HepG2 (cell line): ENCODE measurements around the gene NHSL1. TPM values are rescaled to one million over a fixed set of nuclear protein-coding genes. Genes with fewer than 3 reads are reported as not detected.

ENCODE experiments used
- DMAP1 ChIP-seq: IDR thresholded peaks from 2 replicates; pipeline ENCODE4 v1.6.1; 2016
- KAT8 ChIP-seq: IDR thresholded peaks from 2 replicates; pipeline ENCODE4 v1.6.1; 2016; ENCODE audit warnings: missing genetic modification reagents, missing compliant biosample characterization
- RARA ChIP-seq: IDR thresholded peaks from 2 replicates; pipeline ENCODE4 v1.6.1; 2016; ENCODE audit warnings: missing genetic modification reagents, missing compliant biosample characterization
- SYNCRIP ChIP-seq: fragments of 200-400 bp; formaldehyde crosslinking; IDR thresholded peaks from 2 replicates; pipeline ENCODE4 v1.6.1; 2018; ENCODE audit warnings: mild to moderate bottlenecking, low read depth, low read length; ENCODE audit not compliant: insufficient read depth
- TEAD2 ChIP-seq: sonication (generic); formaldehyde crosslinking; IDR thresholded peaks from 2 replicates; pipeline ENCODE4 v1.9.0; 2021; ENCODE audit warnings: missing genetic modification reagents
- ZFP36 ChIP-seq: fragments of 150-350 bp; IDR thresholded peaks from 2 replicates; pipeline ENCODE4 v1.6.1; 2018; ENCODE audit warnings: borderline replicate concordance, low read length, low read depth; ENCODE audit not compliant: partially characterized antibody
- ZFP37 ChIP-seq: sonication (generic); formaldehyde crosslinking; IDR thresholded peaks from 2 replicates; pipeline ENCODE4 v1.4.0; 2020; ENCODE audit warnings: missing genetic modification reagents, borderline replicate concordance
- ZNF572 ChIP-seq: sonication (generic); formaldehyde crosslinking; IDR thresholded peaks from 2 replicates; pipeline ENCODE4 v1.5.1; 2020; ENCODE audit warnings: mild to moderate bottlenecking, missing genetic modification reagents
- ZNF709 ChIP-seq: sonication (generic); formaldehyde crosslinking; IDR thresholded peaks from 2 replicates; pipeline ENCODE4 v1.5.0; 2020; ENCODE audit warnings: mild to moderate bottlenecking, missing genetic modification reagents
- polyA plus RNA-seq, 8 experiments: library from polyadenylated mRNA; depleted of rRNA in 3 of 8; stranded (reverse) in 7 of 8; unstranded in 1 of 8; fragments of >200 nt; fragmentation: Illumina TruSeq in 4 of 8; extraction: Trizol in 4 of 8; gene quantifications; 2 replicates each; pipeline versions ENCODE4 v1.2.1 to v1.2.3, GENCODE V29; 2011 to 2016; ENCODE audit warnings: low read depth in 4 of 8, missing spikeins in 1 of 8, mixed read lengths in 1 of 8; ENCODE audit not compliant: insufficient read depth in 1 of 8
- total RNA-seq, 5 experiments: library from RNA; depleted of rRNA; stranded (reverse); fragments of >200 nt; fragmentation: Illumina TruSeq; extraction: Trizol; gene quantifications; 2 replicates each; pipeline ENCODE4 v1.2.3, GENCODE V29; 2016; ENCODE audit warnings: low read depth in 1 of 5
- TF ChIP-seq, protein P1 (sequence below): sonication (generic); formaldehyde crosslinking; IDR thresholded peaks from 2 replicates; pipeline ENCODE4 v1.4.0; 2020; ENCODE audit warnings: missing genetic modification reagents
- TF ChIP-seq, protein P2 (sequence below): sonication (generic); formaldehyde crosslinking; IDR thresholded peaks from 2 replicates; pipeline ENCODE4 v1.5.0; 2020; ENCODE audit warnings: mild to moderate bottlenecking, low read depth, missing genetic modification reagents, borderline replicate concordance
- TF ChIP-seq, protein P3 (sequence below): sonication (generic); formaldehyde crosslinking; IDR thresholded peaks from 2 replicates; pipeline ENCODE4 v1.4.0; 2020; ENCODE audit warnings: missing genetic modification reagents, borderline replicate concordance
- TF ChIP-seq, protein P4 (sequence below): sonication (generic); formaldehyde crosslinking; conservative IDR thresholded peaks from 2 replicates; pipeline ENCODE4 v1.4.0; 2020; ENCODE audit warnings: missing genetic modification reagents

Gene NHSL1
- total and polyA plus RNA-seq, 2 of the 13 experiments (the other 11 are each of a cell fraction or from before 2014, with no cell fraction given), result 24.9 to 53.6 TPM

DNA sequence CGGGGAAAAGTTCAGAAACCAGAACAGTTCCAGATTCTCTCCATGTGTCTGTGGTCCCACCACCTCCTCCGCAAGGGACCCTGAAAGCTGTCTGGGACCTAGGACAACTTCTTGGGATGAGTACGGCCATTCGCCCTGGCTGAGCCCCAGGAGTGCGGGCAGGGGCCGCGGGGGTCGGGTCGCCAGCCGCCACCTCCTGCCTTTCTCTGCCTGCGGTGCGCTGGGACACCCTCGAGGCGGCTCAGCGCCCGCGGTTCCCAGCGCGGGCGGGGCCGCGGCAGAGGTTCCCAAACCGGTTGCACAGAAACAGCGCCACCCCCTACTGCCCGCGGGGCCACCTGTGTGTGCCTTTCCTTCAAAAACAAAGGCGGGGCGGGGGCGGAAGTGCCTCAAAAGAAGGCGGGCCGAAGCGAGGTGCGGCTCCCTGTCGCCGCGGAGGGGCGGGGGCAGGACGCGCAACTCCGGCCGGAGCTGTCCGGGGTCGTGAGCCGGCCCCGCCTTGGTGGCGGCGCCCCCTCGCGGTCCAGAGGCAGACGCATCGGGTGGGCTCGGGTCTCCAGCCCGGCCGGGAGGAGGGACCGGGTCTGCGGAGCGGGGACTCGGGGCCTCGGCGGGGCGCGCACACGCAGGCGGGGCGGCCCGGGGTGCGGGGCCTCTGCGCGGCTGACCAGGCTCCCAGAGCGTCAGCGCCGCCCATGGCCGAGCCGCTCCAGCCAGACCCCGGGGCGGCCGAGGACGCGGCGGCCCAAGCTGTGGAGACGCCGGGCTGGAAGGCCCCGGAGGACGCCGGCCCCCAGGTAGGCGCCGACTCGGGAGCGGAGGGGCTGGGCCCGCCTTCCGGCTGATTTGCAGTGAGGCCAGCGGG is 95.3 kb downstream of the NHSL1 start, which contains the start of gene HEBP2 (continued):
- TF ChIP-seq, protein P1, sequence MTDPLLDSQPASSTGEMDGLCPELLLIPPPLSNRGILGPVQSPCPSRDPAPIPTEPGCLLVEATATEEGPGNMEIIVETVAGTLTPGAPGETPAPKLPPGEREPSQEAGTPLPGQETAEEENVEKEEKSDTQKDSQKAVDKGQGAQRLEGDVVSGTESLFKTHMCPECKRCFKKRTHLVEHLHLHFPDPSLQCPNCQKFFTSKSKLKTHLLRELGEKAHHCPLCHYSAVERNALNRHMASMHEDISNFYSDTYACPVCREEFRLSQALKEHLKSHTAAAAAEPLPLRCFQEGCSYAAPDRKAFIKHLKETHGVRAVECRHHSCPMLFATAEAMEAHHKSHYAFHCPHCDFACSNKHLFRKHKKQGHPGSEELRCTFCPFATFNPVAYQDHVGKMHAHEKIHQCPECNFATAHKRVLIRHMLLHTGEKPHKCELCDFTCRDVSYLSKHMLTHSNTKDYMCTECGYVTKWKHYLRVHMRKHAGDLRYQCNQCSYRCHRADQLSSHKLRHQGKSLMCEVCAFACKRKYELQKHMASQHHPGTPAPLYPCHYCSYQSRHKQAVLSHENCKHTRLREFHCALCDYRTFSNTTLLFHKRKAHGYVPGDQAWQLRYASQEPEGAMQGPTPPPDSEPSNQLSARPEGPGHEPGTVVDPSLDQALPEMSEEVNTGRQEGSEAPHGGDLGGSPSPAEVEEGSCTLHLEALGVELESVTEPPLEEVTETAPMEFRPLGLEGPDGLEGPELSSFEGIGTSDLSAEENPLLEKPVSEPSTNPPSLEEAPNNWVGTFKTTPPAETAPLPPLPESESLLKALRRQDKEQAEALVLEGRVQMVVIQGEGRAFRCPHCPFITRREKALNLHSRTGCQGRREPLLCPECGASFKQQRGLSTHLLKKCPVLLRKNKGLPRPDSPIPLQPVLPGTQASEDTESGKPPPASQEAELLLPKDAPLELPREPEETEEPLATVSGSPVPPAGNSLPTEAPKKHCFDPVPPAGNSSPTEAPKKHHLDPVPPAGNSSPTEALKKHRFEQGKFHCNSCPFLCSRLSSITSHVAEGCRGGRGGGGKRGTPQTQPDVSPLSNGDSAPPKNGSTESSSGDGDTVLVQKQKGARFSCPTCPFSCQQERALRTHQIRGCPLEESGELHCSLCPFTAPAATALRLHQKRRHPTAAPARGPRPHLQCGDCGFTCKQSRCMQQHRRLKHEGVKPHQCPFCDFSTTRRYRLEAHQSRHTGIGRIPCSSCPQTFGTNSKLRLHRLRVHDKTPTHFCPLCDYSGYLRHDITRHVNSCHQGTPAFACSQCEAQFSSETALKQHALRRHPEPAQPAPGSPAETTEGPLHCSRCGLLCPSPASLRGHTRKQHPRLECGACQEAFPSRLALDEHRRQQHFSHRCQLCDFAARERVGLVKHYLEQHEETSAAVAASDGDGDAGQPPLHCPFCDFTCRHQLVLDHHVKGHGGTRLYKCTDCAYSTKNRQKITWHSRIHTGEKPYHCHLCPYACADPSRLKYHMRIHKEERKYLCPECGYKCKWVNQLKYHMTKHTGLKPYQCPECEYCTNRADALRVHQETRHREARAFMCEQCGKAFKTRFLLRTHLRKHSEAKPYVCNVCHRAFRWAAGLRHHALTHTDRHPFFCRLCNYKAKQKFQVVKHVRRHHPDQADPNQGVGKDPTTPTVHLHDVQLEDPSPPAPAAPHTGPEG (CRISPR knock-in tag), result peak; percentile 84; the same call in 1 of the 2 replicates
- peak; percentile 75 for TF ChIP-seq DMAP1 (CRISPR knock-in tag)
- no peak for TF ChIP-seq ZFP36
- TF ChIP-seq KAT8 (CRISPR knock-in tag), result peak; percentile 69
- peak; percentile 61; the same call in 1 of the 2 replicates for TF ChIP-seq TEAD2
- peak; percentile 82 for TF ChIP-seq ZNF709
- TF ChIP-seq, protein P2, sequence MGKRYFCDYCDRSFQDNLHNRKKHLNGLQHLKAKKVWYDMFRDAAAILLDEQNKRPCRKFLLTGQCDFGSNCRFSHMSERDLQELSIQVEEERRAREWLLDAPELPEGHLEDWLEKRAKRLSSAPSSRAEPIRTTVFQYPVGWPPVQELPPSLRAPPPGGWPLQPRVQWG (CRISPR knock-in tag), result no peak
- TF ChIP-seq, protein P3, sequence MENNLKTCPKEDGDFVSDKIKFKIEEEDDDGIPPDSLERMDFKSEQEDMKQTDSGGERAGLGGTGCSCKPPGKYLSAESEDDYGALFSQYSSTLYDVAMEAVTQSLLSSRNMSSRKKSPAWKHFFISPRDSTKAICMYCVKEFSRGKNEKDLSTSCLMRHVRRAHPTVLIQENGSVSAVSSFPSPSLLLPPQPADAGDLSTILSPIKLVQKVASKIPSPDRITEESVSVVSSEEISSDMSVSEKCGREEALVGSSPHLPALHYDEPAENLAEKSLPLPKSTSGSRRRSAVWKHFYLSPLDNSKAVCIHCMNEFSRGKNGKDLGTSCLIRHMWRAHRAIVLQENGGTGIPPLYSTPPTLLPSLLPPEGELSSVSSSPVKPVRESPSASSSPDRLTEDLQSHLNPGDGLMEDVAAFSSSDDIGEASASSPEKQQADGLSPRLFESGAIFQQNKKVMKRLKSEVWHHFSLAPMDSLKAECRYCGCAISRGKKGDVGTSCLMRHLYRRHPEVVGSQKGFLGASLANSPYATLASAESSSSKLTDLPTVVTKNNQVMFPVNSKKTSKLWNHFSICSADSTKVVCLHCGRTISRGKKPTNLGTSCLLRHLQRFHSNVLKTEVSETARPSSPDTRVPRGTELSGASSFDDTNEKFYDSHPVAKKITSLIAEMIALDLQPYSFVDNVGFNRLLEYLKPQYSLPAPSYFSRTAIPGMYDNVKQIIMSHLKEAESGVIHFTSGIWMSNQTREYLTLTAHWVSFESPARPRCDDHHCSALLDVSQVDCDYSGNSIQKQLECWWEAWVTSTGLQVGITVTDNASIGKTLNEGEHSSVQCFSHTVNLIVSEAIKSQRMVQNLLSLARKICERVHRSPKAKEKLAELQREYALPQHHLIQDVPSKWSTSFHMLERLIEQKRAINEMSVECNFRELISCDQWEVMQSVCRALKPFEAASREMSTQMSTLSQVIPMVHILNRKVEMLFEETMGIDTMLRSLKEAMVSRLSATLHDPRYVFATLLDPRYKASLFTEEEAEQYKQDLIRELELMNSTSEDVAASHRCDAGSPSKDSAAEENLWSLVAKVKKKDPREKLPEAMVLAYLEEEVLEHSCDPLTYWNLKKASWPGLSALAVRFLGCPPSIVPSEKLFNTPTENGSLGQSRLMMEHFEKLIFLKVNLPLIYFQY (CRISPR knock-in tag), result peak; percentile 96
- TF ChIP-seq, protein P4, sequence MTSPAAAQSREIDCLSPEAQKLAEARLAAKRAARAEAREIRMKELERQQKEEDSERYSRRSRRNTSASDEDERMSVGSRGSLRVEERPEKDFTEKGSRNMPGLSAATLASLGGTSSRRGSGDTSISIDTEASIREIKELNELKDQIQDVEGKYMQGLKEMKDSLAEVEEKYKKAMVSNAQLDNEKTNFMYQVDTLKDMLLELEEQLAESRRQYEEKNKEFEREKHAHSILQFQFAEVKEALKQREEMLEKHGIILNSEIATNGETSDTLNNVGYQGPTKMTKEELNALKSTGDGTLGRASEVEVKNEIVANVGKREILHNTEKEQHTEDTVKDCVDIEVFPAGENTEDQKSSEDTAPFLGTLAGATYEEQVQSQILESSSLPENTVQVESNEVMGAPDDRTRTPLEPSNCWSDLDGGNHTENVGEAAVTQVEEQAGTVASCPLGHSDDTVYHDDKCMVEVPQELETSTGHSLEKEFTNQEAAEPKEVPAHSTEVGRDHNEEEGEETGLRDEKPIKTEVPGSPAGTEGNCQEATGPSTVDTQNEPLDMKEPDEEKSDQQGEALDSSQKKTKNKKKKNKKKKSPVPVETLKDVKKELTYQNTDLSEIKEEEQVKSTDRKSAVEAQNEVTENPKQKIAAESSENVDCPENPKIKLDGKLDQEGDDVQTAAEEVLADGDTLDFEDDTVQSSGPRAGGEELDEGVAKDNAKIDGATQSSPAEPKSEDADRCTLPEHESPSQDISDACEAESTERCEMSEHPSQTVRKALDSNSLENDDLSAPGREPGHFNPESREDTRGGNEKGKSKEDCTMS (CRISPR knock-in tag), result no peak
- no peak for TF ChIP-seq ZFP37 (CRISPR knock-in tag)
- peak; percentile 56 for TF ChIP-seq RARA
- TF ChIP-seq ZNF572, result no peak
- TF ChIP-seq SYNCRIP, result no peak
